Mammary epithelial cell (primary cell): Measurements from ENCODE around the gene MEG3.

Source experiments
- CTCF ChIP-seq, 2 donors: IDR thresholded peaks in 1 of 2; conservative IDR thresholded peaks in 1 of 2; 2 replicates each; pipeline ENCODE4 v1.5.1; 2011 to 2012; ENCODE audit warnings: inconsistent platforms in 2 of 2, low read length in 2 of 2, mild to moderate bottlenecking in 2 of 2, control low read depth in 1 of 2, low read depth in 1 of 2; ENCODE audit not compliant: insufficient read depth in 1 of 2; ENCODE audit errors: extremely low read depth in 1 of 2
- EZH2 ChIP-seq: IDR thresholded peaks from 2 replicates; pipeline ENCODE4 v1.6.1; 2012; ENCODE audit warnings: low read length, inconsistent platforms, borderline replicate concordance

- TF ChIP-seq CTCF (conservative IDR thresholded peaks at IDR 0.05 in 1 of 2, IDR thresholded peaks at IDR 0.05 in 1 of 2; ENCODE audit: extremely low read depth in 1 of 2, insufficient read depth in 1 of 2, low read depth in 1 of 2, low read length in 2 of 2) (no peak), EZH2 (no peak)
These were observed 59.7 kb downstream of the MEG3 start for GRCh38 chr14:100885617-100886016.
